GM18505 (cell line): ENCODE measurements around the gene P2RX7.
"Not testable (repeated sequence)": the region's sequence is repeated elsewhere in the genome, so short reads cannot be mapped to it uniquely, and the experiment has no call there.

Experiments
- ATAC-seq: cut with Tn5 transposase; IDR thresholded peaks from one replicate; pipeline ENCODE4 v1.9.1; 2021; ENCODE audit not compliant: unreplicated experiment
- POLR2A ChIP-seq: IDR thresholded peaks from 4 replicates; pipeline ENCODE4 v1.6.1; 2011; ENCODE audit warnings: borderline replicate concordance; ENCODE audit not compliant: insufficient read depth, insufficient read length; ENCODE audit errors: extremely low read depth

P2RX7 gene

GRCh38 chr12:121182222-121182893 is 49.7 kb downstream of the P2RX7 start:
- no peak for TF ChIP-seq POLR2A
- no peak for ATAC-seq

DNA sequence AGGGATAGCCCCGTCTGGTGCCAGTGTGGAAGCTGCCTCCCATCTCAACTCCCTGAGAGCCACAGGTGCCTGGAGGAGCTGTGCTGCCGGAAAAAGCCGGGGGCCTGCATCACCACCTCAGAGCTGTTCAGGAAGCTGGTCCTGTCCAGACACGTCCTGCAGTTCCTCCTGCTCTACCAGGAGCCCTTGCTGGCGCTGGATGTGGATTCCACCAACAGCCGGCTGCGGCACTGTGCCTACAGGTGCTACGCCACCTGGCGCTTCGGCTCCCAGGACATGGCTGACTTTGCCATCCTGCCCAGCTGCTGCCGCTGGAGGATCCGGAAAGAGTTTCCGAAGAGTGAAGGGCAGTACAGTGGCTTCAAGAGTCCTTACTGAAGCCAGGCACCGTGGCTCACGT is 51.7 kb downstream of the P2RX7 start:
- no peak for TF ChIP-seq POLR2A
- ATAC-seq = no peak

DNA sequence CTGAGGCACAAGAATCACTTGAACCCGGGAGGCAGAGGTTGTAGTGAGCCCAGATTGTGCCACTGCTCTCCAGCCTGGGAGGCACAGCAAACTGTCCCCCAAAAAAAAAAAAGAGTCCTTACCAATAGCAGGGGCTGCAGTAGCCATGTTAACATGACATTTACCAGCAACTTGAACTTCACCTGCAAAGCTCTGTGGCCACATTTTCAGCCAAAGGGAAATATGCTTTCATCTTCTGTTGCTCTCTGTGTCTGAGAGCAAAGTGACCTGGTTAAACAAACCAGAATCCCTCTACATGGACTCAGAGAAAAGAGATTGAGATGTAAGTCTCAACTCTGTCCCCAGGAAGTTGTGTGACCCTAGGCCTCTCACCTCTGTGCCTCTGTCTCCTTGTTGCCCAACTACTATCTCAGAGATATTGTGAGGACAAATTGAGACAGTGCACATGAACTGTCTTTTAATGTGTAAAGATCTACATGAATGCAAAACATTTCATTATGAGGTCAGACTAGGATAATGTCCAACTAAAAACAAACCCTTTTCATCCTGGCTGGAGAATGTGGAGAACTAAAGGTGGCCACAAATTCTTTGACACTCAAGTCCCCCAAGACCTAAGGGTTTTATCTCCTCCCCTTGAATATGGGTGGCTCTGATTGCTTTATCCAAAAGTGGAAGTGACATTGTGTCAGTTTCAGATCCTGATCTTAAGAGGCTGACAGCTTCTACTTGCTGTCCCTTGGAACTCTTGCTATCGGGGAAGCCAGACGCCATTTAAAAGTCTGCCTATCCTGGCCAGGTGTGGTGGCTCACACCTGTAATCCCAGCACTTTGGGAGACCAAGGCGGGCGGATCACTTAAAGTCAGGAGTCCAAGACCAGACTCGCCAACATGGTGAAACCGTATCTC is 52.6 kb downstream of the P2RX7 start:
- ATAC-seq = no peak
- no peak for TF ChIP-seq POLR2A

GRCh38 chr12:121186826-121187225 is 54.1 kb downstream of the P2RX7 start:
- no peak for TF ChIP-seq POLR2A
- no peak for ATAC-seq

DNA sequence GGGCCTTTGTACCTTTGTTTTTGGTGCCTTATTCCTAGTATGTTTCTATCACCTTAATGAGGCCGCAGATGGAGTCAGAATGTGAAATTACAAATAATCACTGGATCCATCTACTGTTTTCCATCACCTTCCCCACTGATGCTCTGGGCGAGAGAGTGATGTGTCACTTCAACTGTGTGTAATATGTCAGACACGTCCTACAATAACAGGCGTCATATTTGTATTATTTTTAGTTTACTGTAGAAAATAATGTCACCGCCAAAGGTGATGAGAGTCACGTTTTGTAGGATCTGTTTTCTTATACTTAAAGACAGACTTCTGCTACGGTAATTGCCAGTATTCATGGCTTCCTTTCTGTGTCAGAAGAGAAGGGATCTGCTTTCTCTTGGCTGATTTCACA is 54.8 kb downstream of the P2RX7 start:
- ATAC-seq = no peak
- TF ChIP-seq POLR2A = no peak

GRCh38 chr12:121188227-121188626 is 55.6 kb downstream of the P2RX7 start:
- TF ChIP-seq POLR2A = no peak
- no peak for ATAC-seq

GRCh38 chr12:121189131-121189530 is 56.5 kb downstream of the P2RX7 start:
- TF ChIP-seq POLR2A = no peak
- no peak for ATAC-seq

DNA sequence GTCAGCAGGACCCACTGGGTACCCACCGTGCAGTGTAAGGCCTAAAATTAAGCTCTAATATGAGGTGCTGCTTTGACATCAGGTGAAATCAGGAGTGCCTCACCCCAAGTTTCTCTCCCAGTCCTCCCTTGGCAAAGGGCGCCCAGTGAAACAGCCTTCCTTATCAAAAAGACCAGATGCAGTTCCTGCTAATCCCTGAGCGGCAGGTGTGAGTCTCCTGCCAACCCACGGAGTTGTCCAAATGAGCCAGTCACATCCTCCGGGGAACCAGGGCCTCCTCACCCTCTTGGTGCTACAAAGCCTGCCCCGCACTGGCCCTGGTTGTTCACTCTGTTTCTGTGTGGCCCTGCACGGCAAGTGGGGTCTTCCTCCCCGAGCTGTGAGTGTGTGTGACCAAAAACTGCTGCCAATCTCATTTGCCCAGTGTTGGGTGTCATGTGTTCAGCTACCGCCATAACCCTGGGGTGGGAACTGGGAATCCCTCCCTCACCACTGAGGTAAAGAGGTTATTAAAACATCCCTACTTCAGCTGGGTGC is 57.0 kb downstream of the P2RX7 start:
- ATAC-seq = no peak

DNA sequence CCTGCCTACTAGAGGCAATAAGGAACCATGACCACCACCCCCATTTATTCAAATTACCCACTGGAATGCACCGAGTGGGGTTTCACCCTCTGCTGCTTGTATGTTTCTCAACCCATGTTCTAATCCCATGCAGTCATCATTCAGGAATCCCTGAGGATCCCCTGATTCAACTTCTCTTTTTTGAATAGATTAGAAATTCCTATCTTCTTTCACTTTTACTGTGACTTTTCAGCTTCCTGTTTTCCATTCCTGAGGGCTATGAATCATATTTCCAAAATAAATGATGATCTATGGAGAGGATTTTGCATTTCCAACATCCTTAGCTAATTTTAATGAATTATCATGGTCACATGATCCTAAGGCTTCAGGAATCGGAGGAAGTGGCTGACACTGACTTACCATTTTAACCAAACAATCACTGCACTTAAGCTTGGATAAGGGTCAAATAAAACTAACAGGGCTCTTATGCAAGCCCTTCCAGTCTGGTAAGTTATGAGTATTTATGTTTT is 57.9 kb downstream of the P2RX7 start:
- ATAC-seq = no peak
- no peak for TF ChIP-seq POLR2A

More for the DNA sequence above, 57.0 kb downstream of the P2RX7 start:
- TF ChIP-seq POLR2A = no peak

DNA sequence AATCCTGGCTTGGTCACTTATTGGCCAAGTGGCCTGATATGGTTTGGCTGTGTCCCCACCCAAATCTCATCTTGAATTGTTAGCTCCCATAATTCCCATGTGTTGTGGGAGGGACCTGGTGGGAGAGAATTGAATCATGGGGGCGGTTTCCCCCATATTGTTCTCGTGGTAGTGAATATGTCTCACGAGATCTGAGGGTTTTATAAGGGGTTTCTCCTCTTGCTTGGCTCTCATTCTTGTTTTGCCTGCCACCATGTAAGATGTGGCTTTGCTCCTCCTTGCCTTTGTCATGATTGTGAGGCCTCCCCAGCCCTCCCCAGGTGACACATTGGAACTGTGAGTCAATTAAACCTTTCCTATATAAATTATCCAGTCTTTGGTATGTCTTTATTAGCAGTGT is 58.5 kb downstream of the P2RX7 start:
- ATAC-seq = no peak
- no peak for TF ChIP-seq POLR2A

DNA sequence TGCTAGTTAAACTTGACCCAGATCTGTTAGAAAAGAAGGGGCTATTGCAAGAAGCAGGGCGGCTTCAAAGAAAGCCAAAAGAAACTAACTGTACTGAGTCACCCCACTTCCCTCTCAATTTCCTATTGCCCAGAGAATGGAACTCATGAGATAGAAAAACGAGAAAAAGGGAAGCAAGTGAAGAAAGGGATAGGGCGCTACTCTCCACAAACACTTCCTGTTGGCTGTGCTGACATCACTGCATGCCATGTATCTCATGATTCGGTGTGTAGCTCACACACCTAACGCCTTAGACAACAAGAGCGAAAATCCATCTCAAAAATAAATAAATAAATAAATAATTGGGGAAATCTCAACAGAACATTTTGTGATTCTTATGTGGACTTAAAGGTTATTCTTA is 64.2 kb downstream of the P2RX7 start:
- TF ChIP-seq POLR2A = no peak
- ATAC-seq = no peak

- ATAC-seq = no peak
- TF ChIP-seq POLR2A = no peak
Observed at GRCh38 chr12:121198949-121199348, 66.3 kb downstream of the P2RX7 start.

- not testable (repeated sequence) for ATAC-seq
Observed at GRCh38 chr12:121201140-121201539, 68.5 kb downstream of the P2RX7 start.
